Midbrain (tissue), 1 donor: ENCODE results near the gene TMEM245.
"Not testable (repeated sequence)": the region's sequence is repeated elsewhere in the genome, so short reads cannot be mapped to it uniquely, and the experiment has no call there.

Experiments used
- DNase-seq: peaks from one replicate; lab custom pipeline; 2025; lab: John Stamatoyannopoulos, UW

Gene TMEM245

GRCh38 chr9:108991479-108991878, 128.3 kb downstream of the TMEM245 start:
- DNase-seq = no peak

- DNase-seq = no peak
These were observed 135.9 kb downstream of the TMEM245 start for GRCh38 chr9:108983885-108984284.

GRCh38 chr9:108980893-108981292, 138.9 kb downstream of the TMEM245 start:
- no peak for DNase-seq

- no peak for DNase-seq
These were observed 141.5 kb downstream of the TMEM245 start for GRCh38 chr9:108978205-108978604.

- DNase-seq = no peak
These were observed 145.9 kb downstream of the TMEM245 start for GRCh38 chr9:108973895-108974294.

- DNase-seq = no peak
These were observed 147.0 kb downstream of the TMEM245 start for GRCh38 chr9:108972626-108973209.

- DNase-seq = no peak
These were observed 147.6 kb downstream of the TMEM245 start for GRCh38 chr9:108972186-108972585.

GRCh38 chr9:108971392-108971791, 148.4 kb downstream of the TMEM245 start:
- DNase-seq = not testable (repeated sequence)

- DNase-seq = no peak
These were observed 151.8 kb downstream of the TMEM245 start for GRCh38 chr9:108967916-108968315.
